Uterus (tissue), 2 donors: ENCODE measurements around the gene TRIOBP.

Source experiments
- POLR2A ChIP-seq, 2 donors: fragments of 450-650 bp; IDR thresholded peaks; one replicate each; pipeline ENCODE4 v1.6.1; 2016; ENCODE audit warnings: antibody characterized with exemption in 2 of 2, mild to moderate bottlenecking in 1 of 2, moderate library complexity in 1 of 2
- TF ChIP-seq, protein P1 (sequence below), 4 experiments: fragments of 200-600 bp in 2 of 4; fragments of 450-650 bp in 2 of 4; sonication (generic) in 2 of 4; IDR thresholded peaks; one replicate each; pipeline ENCODE4 v1.5.1; 2016 to 2019; ENCODE audit warnings: antibody characterized with exemption in 4 of 4, mild to moderate bottlenecking in 2 of 4, moderate library complexity in 1 of 4

DNA sequence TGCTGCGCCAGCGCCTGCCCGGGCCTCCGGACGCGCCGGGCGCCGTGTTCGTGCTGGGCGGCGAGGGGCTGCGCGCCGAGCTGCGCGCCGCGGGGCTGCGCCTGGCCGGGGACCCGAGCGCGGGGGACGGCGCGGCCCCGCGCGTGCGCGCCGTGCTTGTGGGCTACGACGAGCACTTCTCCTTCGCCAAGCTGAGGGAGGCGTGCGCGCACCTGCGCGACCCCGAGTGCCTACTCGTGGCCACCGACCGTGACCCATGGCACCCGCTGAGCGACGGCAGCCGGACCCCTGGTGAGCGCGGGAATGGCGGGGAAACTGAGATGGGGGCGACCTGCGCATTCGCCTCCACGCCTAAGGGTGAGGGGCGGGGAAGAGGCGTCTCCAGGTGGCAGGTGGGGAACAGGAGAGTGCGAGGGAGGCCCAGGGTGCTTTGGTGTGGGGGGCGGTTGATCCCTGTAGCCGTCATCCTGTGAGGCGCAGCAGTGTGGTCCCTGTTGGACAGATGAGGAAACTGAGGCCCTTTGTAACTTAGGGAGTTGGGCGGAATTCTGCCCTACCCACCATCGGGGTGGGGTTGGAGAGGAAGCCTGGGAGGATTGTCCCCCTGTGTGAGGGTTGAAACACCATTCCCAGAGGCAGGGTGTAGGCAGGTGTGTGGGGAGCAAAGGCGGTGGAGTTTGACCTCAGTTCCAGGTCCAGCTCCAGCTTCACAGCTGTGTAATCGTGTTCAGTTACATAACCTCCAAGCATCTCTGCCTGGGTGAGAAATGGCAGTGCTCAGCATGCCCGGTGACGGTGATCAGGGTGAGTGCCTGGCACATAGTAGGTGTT is 37.6 kb upstream of the TRIOBP start:
- TF ChIP-seq POLR2A (IDR thresholded peaks at IDR 0.05): no peak
- TF ChIP-seq, protein P1, sequence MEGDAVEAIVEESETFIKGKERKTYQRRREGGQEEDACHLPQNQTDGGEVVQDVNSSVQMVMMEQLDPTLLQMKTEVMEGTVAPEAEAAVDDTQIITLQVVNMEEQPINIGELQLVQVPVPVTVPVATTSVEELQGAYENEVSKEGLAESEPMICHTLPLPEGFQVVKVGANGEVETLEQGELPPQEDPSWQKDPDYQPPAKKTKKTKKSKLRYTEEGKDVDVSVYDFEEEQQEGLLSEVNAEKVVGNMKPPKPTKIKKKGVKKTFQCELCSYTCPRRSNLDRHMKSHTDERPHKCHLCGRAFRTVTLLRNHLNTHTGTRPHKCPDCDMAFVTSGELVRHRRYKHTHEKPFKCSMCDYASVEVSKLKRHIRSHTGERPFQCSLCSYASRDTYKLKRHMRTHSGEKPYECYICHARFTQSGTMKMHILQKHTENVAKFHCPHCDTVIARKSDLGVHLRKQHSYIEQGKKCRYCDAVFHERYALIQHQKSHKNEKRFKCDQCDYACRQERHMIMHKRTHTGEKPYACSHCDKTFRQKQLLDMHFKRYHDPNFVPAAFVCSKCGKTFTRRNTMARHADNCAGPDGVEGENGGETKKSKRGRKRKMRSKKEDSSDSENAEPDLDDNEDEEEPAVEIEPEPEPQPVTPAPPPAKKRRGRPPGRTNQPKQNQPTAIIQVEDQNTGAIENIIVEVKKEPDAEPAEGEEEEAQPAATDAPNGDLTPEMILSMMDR (IDR thresholded peaks at IDR 0.05): no peak
